Measurements from ENCODE around the gene KRTAP4-2. TPM values are rescaled to one million over a fixed set of nuclear protein-coding genes. Genes with fewer than 3 reads are reported as not detected.

The KRTAP4-2 gene
- total RNA-seq, 3 donors from 2014 or later = not detected

GRCh38 chr17:41176744-41177387 is 1.2 kb downstream of the KRTAP4-2 start:
- TF ChIP-seq POLR2A (IDR thresholded peaks at IDR 0.05) (no peak), POLR2AphosphoS5 (IDR thresholded peaks at IDR 0.05) (no peak), CTCF (IDR thresholded peaks at IDR 0.05) (no peak)
- intact Hi-C loops (cut with DNase I; ENCODE audit: low total_unique reads) = no loop called here
- H3K27me3 ChIP-seq = no peaks in the 10 kb centered on the region
- no peaks in the 10 kb centered on the region for H3K4me1 ChIP-seq
- DNase-seq (ENCODE audit: low spot score in 2 of 2) = no peak
- no peaks in the 10 kb centered on the region for H3K9me3 ChIP-seq
- no peak overlapping the region for H3K27ac ChIP-seq
- no peak overlapping the region for H3K4me3 ChIP-seq
- no peaks in the 10 kb centered on the region for H3K36me3 ChIP-seq

GRCh38 chr17:41171886-41172285 is 6.1 kb downstream of the KRTAP4-2 start:
- H3K27ac ChIP-seq = no peak overlapping the region
- H3K4me3 ChIP-seq = no peak overlapping the region
- intact Hi-C loops (cut with DNase I; ENCODE audit: low total_unique reads) = no loop called here
- no peak for DNase-seq (ENCODE audit: low spot score in 2 of 2)
- no peak for TF ChIP-seq CTCF (IDR thresholded peaks at IDR 0.05)
- TF ChIP-seq POLR2A (IDR thresholded peaks at IDR 0.05) = no peak
- TF ChIP-seq POLR2AphosphoS5 (IDR thresholded peaks at IDR 0.05) = no peak
- H3K9me3 ChIP-seq = no peaks in the 10 kb centered on the region
- no peaks in the 10 kb centered on the region for H3K27me3 ChIP-seq
- H3K36me3 ChIP-seq = no peaks in the 10 kb centered on the region
- H3K4me1 ChIP-seq = no peaks in the 10 kb centered on the region

- no peak within 1 kb of the TSS for H3K4me3 ChIP-seq
- H3K27me3 ChIP-seq = no peaks in the 10 kb centered on the region
- no peaks in the 10 kb centered on the region for H3K36me3 ChIP-seq
- DNase-seq (ENCODE audit: low spot score in 2 of 2) = no peak
- TF ChIP-seq POLR2AphosphoS5 (IDR thresholded peaks at IDR 0.05) (no peak), POLR2A (IDR thresholded peaks at IDR 0.05) (no peak), CTCF (IDR thresholded peaks at IDR 0.05) (no peak)
- intact Hi-C loops (cut with DNase I; ENCODE audit: low total_unique reads) = no loop called here
- H3K4me1 ChIP-seq = no peaks in the 10 kb centered on the region
- no peaks in the 10 kb centered on the region for H3K9me3 ChIP-seq
- no peak within 1 kb of the TSS for H3K27ac ChIP-seq
These were observed 9.9 kb downstream of the KRTAP4-2 start, which contains the start of gene KRTAP4-3 for GRCh38 chr17:41168121-41168520. KRTAP4-3 (minus strand) TSS chr17:41168221; CDS start chr17:41168172, 49 bp downstream.

- TF ChIP-seq POLR2AphosphoS5 (IDR thresholded peaks at IDR 0.05) (no peak), CTCF (IDR thresholded peaks at IDR 0.05) (no peak), POLR2A (IDR thresholded peaks at IDR 0.05) (no peak)
- Histone ChIP-seq H3K4me3 (no peak overlapping the region), H3K27me3 (no peaks in the 10 kb centered on the region), H3K27ac (no peak overlapping the region), H3K9me3 (no peaks in the 10 kb centered on the region), H3K4me1 (no peaks in the 10 kb centered on the region), H3K36me3 (no peaks in the 10 kb centered on the region)
- intact Hi-C loops (cut with DNase I; ENCODE audit: low total_unique reads) = no loop called here
- DNase-seq (ENCODE audit: low spot score in 2 of 2) = no peak
These were observed 10.5 kb downstream of the KRTAP4-2 start for GRCh38 chr17:41167561-41167960.

- no peak for DNase-seq (ENCODE audit: low spot score in 2 of 2)
- Histone ChIP-seq H3K27me3 (no peaks in the 10 kb centered on the region), H3K36me3 (no peaks in the 10 kb centered on the region), H3K4me1 (no peaks in the 10 kb centered on the region), H3K4me3 (no peak overlapping the region), H3K9me3 (no peaks in the 10 kb centered on the region), H3K27ac (no peak overlapping the region)
- intact Hi-C loops (cut with DNase I; ENCODE audit: low total_unique reads) = no loop called here
- TF ChIP-seq CTCF (IDR thresholded peaks at IDR 0.05) = no peak
- TF ChIP-seq POLR2A (IDR thresholded peaks at IDR 0.05) = no peak
- TF ChIP-seq POLR2AphosphoS5 (IDR thresholded peaks at IDR 0.05) = no peak
These were observed 14.2 kb downstream of the KRTAP4-2 start for GRCh38 chr17:41163828-41164227.

All from breast epithelium (tissue), 4 donors.